Astrocyte of the hippocampus (primary cell): ENCODE results near the gene SH2D2A.

Experiments used
- DNase-seq: peaks from one replicate; pipeline ENCODE4 v3.0.0; 2011; ENCODE audit warnings: low read depth, low spot score

Gene SH2D2A

DNA sequence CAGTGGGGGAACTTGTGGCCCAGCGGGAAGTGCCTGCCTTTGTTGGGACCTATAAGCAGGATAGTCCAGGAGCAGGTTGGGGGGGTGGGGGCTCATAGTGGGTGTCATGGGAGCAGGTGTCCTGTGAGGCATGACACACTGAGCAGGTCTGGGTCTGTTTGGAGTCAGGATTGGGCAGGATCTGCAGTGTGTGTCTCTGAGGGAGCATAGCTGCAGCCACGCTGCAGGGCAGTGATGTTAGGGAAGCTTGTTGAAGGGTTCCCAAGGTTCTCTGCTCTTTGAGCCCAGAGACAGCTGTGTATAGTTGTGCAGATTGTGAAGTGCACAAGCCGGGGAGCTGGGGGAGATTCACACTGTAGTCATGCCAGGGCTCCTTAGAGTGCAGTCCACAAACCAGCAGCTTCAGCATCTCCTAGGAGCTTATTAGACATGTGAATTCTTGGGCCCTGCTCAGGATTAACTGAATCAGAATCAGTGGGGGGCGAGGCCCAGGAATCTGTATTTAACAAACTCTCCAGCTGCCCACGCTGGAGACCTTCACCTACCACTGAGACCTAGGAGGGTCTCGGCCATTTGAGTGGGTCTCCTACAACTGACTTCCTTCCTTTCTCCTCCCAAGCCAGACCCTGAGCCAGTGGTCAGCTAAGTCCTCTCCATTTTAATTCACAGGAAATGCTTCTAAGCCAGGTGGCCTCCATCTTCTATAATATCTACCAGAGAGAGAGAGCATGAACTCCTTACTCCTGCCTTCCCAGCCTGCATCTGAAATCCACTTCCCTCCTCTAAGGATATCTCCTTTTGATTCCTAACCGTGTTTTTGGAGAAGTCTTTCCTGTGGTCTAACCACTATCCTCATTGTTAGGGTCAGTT lies 31.2 kb upstream of the SH2D2A start:
- DNase-seq = no peak

DNA sequence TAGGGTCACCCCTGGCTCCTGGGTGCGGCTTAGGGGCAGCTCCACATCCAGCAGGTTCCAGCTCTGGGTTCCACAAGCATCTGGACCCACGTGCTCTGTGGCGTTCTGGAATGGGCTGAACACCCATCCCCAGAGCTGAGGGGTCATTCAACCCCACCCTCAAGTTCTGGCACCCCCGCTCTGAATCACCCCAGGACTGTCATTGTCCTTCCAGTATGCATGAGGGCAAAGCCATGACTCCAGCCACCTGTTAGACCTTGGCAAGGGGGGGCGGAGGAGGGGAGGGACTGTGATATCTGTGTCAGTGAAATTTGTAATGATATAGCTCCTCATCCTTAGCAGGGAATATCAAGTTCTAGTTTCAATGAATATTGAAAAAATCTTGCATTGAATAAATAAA lies 30.0 kb upstream of the SH2D2A start:
- DNase-seq = no peak

DNA sequence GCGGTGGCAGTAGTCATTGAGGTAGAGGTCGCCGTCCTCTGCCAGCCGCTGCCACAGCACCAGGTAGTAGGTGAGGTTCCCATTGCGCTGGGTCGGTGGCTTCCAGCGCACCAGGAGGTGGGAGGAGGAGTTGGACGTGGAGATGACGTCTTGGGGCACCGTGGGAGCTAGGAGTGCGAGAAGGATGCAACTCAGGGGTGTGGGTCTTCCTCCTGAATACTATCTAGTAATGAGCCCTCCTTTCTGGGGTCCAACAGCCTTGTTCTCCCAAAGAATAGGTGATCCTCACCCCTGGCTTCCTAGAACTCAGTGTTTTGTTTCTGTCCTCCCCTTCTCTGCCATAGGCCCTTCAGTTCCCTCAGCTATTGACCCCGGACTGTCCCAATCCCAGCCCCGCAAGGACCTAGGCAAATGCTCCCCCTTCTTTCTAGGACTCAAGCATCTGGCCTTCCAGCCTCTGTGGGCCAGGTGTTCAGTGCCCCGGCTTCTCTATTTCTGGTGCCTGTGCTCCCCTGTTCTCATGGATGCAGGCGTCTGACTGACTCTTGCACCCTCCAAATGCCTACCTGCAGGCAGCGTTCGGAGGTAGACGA lies 29.4 kb upstream of the SH2D2A start:
- DNase-seq = no peak

DNA sequence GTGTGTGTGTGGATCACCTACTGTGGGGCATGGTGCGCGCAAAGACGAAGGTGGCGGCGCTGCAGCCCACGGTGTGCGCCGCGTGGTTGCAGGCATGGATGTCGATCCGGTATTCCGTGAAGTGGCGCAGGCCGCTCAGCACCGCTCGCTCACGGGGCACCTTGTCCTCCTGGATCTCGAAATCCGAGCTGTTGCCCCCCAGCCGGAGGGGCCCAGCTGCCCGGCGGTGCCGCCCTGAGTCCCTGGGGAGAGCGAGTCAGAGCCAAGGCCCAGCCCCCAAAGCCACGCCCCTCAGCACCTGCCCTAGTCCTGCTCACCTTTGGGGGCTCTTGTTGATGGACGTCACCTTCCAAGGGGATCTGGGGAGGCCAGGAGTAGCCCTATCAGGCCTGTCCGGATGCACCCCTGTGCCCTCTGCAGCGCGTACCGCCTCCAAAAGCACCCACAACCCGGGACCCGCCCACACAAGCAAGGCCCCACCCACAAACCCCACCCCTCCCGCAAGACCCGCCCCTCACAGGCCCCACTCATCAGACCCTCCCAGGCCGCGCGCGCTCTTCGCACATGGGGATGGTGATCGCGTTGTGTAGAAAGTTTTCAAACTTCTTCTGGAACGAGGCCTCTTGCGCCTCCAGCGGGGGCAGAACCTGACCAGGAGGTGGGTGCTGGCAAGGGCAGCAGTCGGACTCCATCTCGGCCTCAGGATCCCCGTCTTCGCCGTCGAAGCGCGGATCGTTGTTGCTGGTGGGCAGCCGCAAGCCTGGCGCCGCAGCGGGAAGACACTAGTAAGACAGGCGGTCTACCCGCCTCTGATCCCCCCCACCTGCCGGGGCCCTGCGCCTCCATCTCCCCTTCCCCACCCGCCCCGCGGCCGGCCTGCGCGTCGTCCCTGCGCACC lies 28.7 kb upstream of the SH2D2A start:
- DNase-seq = no peak

DNA sequence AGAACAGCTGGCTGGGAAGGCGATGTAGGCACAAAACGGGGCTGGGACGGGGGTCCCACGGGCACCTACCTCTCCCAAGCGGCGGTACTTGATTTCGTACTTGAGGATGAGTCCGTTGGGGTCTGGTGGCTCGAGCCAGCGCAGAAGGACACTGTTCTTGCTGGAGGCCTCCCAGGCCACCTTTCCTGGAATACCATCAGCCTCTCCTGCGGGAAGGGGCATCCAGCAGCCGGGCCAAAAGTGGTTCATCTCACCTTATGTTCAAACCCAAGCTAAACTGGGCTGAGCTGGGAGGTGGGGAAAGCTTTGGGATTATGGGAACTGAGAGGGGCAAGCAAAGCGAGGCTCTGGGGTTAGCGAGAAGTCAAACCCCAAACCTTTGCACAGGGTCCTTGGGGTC lies 28.0 kb upstream of the SH2D2A start:
- no peak for DNase-seq

DNA sequence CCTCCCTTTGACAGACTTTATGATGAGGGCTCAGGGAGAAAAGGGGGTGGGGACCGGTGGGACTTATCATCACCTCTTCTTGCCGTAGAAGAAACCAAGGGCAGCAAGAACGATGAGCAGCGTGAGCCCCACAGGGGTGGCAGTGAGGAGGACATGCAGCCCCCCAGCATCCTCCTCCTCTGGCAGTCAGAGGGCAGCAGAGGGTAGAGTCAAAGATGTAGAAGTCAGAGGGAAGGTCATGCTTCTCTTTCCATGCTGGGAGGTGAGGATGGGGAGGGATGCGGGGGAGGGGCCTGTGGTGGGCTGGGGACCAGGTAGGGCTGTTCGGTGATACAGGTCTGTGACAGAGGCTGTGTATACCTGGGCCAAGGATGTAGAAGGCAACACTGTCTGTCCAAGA lies 27.5 kb upstream of the SH2D2A start:
- DNase-seq = no peak

DNA sequence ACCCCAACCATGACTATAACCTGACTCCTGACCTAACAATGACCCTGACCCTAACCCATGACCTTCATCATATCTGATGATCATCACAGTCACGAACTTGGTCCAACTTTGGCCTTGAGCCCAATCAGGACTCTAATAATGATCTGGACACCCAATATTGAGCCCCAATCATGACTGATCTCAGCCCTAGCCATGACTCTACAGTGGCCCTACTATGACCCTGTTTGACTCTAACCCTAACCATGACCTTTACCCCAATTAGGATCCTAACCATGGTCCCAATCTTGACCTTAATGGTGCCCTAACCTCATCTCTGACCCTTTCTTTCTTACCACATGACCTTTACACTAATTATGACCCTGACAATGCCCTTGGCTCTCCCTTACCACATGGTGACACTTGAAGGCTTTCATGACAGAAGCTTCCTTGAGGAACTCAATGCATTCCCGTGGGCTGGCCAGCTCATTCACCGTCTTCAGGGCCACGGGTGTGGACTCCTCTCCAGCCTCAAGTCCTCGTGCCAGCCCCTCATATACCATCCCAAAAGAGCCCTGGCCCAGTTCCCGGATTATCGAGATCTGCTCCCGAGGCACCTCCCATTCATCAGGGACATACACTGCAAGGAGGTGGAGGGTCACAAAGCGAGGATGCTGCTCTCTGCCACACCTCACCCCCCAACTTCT lies 26.1 kb upstream of the SH2D2A start:
- no peak for DNase-seq

DNA sequence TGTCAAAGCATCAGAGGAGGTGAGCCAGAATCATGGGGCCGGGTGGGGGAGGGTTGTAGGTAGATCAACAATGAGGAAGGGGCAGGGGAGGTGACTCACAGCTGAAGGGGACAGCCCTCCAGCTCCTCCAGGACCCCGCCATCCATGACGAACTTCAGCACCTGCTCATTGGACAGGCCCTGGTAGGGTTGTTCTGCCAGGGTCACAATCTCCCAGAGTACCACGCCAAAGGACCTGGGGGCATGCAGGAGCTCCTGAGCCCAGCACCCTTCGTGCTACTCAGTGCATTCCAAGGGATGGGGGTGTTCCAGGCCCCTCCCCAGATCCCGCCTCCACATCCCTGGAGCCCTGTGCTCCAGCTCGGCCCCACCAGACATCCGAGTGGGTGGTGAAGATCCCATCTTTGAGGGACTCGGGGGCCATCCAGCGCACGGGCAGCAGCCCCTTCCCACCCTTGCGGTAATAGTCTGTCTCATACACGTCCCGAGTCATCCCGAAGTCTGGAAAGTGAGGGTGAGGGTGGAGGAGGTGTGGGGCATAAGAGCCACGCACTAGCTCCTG lies 24.7 kb upstream of the SH2D2A start:
- no peak for DNase-seq

DNA sequence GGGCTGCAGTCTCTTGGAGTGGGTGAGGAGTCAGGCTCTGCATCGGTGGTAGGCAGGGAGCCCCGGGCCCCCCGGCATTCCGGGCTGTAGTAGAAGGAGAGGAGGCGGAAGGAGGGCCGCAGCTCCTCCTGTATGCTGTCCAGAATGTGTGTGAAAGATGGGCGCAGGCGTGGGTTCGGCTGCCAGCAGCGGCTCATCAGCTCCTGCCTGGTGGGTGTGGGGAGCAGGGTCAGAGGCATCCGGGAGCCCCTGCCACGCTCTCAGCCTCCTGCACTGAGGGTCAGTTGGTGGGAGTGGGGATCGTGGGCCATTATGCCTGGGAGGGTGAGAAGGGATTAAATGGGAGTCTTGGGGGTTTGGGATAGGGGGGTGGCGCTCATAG lies 24.2 kb upstream of the SH2D2A start:
- no peak for DNase-seq

DNA sequence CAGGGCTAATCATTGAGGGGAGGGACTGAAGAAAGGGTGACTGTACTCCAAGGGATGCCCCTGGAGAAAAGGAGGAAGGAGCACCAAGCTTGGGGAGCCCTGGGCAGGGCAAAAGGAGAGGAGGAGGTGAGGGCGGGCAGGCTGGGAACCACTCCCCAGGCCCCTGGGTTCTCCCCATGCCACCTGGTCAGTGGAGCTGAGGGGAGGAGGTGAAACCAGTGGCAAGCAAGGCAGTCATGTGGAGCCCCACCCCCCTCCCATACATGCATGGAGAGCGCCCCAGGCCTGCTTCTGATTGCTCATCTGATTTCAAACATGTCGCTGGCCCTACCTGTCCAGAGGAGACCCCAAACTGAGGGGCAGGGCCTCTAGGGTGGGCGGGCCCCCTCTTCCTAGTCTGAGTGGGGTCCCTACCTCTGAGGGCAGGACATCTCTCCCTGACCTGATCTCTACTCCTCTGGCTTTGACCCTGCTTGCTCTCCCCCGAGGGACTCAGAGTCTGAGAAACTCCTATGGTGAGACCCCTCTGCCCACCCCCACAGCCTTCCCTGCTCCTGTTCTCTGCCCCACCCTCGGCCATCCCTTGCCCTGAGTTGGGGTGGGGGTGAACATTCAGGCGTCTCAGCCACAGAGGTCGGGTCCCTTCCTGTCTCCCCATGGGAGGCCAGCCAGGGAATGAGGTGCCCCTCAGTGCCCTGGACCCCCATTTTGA lies 23.7 kb upstream of the SH2D2A start:
- no peak for DNase-seq

DNA sequence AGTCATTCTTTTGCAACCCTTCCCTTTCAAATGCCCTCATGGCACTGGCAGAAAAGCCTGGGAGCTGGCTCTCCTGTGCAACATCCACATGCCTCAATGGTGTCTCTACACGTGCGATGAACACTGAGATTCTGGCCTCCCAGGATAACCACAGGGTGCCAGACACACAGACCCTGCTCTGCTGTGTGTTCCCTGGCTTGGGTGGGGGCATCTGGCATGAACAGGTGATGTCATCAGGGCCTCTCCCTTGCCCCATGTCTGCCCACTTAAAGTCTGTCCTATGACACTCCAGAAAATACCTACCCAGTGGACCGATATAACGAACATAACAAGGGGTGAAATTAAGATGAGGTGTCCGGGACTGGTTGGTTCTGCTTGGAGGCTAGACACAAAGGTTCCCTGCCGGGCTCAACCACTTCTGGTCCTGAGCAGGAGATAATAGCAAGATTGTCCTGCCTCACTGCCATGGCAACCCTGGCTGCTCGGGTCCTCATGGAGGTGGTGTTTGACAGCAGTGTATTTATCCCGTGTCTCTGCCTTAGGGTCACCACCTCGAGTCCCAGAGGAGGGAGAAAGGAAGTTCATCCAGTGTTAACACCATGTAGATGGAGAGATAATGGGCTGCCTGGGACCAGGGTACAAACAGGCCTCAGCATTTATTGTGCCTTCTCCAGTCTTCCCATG lies 22.9 kb upstream of the SH2D2A start:
- no peak for DNase-seq

DNA sequence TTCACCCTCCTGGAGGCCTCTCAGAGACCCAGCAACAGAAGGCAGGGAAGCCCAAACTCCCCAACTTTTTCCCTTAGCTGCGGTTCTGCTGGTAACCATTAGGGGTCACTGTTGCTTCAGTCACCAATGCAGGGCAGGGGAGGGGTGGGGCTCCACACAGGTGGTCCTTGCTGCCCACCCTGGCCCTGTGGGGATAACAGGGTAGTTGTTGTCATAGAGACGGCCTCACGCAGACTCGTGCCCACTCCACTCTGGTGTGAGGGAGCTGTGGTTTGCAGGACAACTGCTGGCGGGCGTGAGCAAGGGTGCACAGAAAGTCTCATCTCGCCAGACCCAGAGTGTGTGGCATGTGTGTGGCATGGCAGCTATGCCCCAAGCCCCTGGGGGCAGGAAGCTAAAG lies 22.3 kb upstream of the SH2D2A start:
- DNase-seq = no peak

DNA sequence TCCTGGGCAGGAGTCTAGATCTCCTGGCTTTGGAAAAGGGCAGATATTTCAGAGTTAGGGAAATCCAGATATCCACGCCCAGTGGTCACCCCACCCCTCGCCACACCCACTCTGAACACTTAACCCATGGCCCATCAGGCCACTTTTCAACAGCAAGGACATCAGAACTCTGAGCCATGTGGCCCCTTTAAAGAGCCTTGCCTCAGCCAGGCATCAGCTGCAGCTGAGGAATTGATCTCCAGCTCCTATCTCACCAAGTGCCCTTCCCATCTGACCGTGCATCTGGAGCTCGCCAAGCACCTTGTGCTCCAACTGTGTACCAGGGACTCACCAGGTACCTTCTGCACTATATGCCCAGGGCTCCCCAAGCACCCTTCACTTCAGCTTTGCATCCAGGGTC lies 20.2 kb upstream of the SH2D2A start:
- no peak for DNase-seq

DNA sequence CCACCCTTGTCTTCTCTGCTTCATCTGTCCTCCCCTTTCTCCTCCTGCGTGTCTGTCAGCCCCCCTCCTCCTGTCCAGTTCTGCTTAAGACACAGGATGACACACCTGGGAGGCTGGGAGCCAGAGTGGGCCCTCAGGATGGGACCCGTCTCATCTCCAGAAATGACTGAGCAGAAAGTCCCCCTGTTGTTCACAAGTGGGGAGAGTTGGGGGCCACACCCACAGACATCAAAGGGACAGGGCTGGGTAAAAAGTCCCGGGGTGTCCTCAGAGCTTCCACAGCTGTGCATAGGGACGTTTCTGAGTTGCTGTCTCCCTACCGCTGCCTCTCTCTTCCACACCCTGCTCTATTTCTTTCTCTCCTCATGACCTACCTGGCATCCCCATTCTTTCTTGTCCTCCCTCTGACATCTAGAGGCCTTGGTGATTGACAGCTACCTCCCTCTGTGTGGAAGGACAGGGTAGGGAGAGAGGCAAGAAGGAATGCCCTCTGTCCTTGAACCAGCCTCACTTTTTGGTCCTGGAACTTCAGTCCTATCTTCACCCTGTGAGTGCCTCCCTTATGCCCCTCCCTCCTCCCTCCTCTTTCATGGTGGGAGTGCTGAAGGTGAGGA lies 19.5 kb upstream of the SH2D2A start:
- no peak for DNase-seq

DNA sequence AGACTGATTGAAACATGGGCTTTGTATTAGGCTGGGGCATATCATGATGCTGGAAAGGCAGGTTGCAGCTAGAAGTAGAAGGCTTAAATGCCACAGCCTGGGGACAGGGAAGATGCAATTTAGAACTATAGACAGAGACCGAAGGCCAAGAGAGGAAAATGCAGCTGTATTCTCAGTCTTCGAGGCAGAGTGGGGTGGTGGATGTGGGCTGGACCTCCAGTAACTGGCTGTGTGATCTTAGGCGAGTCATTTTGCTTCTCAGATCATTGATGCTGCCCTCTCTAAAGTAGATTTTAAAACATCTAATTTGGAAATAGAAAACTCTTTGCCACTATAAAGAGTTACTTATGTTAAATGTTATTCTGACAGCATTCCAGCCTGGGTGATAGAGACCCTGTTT lies 17.7 kb upstream of the SH2D2A start:
- no peak for DNase-seq

DNA sequence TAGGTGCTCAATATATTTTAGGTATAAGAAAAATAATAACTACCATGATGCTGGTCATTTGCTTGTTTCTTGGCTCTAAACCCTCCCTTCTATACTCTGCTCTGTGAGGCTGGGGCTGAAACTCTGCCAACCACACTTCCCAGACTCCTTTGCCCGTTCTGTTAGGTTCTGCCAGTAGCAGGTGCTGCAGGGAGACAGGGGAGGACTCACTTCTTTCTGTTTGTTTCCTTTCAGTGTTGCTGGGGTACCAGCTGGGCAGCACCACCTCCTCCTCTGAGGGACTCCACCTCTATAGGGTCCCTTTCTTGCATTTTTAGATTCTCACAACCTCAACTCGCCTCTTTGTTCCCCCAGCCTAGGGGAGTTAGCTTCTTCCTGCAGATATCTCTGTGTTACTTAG lies 17.0 kb upstream of the SH2D2A start:
- no peak for DNase-seq

DNA sequence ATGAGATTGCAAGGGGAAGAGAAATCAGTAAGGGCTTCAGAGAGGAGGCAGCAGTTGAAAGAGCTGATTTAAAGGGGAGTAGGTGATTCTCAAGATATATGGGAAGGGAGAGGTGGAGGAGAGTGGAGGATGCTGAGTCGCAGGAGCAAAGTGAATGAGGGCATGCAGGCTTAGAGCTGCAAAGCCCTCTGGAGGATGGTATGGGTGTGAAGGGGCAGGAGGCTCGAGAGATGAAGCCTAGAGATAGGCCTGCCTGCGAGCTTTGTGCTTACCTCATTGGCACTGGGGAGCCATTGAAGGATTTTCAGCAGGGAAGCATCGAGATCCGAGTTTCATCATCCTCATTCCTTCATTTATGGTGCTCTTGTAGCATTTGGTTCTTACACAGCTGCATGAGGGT lies 15.8 kb upstream of the SH2D2A start:
- DNase-seq = no peak

DNA sequence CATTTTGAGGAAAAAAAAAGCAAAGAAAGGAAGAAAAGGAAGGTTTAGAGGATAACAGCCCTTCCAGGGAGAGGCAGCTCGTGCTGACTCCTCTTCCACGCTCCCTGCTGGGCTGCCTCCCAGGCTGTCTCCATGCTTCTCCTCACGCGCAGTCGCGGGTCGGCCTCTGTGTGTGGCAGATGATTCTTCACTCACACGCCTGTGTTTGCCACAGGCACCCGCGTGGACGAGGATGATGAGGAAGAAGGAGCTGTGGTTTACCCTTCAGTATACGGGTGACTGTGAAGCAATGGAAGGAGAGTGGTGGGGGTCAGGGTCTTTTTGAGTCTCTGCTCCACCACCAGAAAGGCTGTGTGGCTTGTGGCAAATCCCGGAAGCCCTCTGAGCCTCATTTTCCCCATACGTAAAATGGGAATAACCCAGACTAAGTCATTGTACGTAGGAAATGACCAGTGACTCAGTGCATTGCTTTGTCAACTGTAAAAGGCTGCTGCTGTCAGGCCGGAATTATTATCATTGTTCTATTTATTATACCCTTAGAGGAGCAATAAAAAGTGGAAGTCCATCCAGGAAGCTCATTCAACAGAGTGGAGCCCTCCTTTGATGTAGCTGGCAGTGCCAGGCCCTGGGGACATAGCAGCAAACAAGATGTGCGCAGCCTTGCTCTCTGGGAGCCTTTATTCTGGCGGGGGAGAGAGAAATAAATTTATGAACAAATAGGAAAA lies 11.9 kb upstream of the SH2D2A start:
- DNase-seq = no peak

DNA sequence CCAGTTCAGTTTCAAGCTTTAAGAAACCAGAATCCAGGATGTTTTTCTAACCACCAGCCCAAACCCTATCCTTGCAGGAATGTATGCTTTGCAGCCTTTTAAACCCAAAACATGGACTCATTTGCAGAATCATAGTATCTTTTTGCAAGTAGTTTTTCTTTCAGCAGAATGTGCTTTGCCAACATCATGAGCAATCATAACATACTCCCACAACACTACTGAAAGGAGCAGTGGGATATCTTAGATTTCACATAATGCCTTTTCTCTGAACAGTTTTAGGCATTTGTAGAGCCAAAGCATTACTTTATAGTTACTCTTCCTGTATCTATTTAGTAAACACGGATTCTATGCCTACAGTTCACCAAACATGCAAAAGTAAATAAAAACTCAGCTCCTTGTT lies 10.0 kb upstream of the SH2D2A start:
- DNase-seq = no peak
